GM21390 (cell line): ENCODE measurements around the gene RCSD1.
"Not testable (repeated sequence)": the region's sequence is repeated elsewhere in the genome, so short reads cannot be mapped to it uniquely, and the experiment has no call there.

Experiments
- ATAC-seq: cut with Tn5 transposase; IDR thresholded peaks from one replicate; pipeline ENCODE4 v1.9.1; 2021; ENCODE audit not compliant: unreplicated experiment

RCSD1 gene

GRCh38 chr1:167629681-167630567 is at the start of gene RCSD1:
TSS of gene RCSD1 (plus strand) at chr1:167630232. CDS start at chr1:167630424, 192 bp downstream.
- ATAC-seq, result peak; percentile 25

DNA sequence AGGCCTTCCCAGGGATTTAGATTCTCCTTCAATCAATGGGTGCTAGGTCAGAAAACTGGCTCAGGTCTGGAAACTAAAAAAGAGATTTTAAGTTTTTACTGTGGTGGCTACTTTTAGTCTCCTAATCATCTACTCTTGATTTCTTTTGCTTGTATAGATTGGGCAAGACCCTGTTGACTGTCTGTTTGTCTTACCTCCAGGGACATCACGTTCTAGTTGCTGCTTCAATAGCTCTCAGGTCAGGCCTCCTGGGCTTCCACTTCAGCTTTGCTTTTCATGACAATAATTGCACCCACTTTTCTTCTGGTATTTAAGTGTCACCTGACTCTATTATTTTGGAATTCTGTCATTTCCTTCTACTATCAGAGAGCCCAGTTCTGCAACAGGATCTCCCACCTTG is 48.0 kb upstream of the RCSD1 start:
- no peak for ATAC-seq

- no peak for ATAC-seq
Measured at GRCh38 chr1:167582722-167583121, 47.3 kb upstream of the RCSD1 start.

DNA sequence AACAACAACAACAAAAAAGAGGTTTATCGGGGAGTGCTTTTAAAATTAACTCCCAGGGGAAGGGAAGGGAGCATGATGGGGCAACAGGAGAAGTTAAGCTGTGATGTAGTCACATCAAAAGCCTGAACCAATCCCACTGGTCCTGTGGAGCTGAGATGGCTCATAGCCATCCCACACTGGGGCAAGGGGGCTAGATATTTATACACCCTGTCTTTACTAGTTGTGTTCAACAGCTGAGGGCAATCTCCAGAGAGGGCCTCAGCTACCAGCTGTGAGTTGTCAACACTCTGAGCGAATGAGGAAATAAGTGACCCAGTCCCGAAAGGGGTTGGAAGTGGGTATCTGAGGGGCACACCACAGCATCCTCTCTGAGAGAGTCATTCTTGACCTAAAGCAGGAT is 45.5 kb upstream of the RCSD1 start:
- ATAC-seq, result no peak

- ATAC-seq, result no peak
Measured at GRCh38 chr1:167587342-167587741, 42.7 kb upstream of the RCSD1 start.

- ATAC-seq, result no peak
Measured at GRCh38 chr1:167587872-167588271, 42.2 kb upstream of the RCSD1 start.

DNA sequence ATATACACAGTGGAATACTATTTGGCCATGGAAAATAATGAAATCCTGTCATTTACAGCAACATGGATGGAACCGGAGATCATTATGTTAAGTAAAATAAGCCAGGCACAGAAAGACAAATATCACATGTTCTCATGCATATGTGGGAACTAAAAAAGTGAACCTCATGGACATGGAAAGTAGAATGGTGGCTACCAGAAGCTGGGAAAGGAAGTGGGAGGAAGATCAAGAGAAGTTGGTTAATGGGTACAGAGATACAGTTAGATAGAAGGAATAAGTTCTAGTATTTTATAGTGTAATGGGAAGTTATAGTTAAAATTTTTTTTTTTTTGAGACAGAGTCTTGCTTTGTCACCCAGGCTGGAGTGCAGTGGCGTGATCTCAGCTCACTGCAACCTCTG is 41.7 kb upstream of the RCSD1 start:
- ATAC-seq, result no peak

DNA sequence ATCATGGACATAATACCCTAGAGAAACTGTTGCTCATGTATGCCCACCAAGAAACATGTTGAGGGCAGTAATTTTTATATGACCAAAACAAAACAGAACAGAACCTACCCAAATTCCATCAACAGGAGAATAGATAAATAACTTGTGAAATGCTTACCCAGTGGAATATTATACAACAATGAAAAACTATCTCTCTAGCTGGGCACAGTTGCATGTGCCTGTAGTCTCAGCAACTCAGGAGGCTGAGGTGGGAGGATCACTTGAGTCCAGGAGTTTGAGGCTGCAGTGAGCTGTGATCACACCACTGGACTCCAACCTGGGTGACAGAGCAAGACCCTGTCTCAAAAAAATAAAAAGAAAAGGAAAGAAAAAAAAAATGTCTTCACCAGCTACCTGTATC is 37.6 kb upstream of the RCSD1 start:
- no peak for ATAC-seq

DNA sequence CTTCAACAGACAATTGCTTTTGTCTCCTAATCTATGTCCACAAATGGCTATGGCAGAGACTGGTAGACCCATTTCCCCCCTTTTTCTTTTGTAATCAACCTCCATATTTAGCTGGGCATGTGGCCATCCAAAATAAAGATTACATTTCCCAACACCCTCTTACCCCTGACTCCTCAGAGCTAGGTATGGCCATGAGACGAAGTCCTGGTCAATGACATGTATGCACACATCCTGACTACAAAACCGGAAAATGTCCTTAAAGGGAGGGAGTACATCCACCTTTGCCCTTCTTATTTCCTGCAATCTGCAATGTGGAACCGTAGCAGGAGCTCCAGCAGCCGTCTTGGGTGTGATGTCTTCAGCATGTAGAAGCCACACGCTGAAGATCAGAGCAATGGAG is 36.2 kb upstream of the RCSD1 start:
- no peak for ATAC-seq

GRCh38 chr1:167594822-167595221 is 35.2 kb upstream of the RCSD1 start:
- ATAC-seq, result no peak

DNA sequence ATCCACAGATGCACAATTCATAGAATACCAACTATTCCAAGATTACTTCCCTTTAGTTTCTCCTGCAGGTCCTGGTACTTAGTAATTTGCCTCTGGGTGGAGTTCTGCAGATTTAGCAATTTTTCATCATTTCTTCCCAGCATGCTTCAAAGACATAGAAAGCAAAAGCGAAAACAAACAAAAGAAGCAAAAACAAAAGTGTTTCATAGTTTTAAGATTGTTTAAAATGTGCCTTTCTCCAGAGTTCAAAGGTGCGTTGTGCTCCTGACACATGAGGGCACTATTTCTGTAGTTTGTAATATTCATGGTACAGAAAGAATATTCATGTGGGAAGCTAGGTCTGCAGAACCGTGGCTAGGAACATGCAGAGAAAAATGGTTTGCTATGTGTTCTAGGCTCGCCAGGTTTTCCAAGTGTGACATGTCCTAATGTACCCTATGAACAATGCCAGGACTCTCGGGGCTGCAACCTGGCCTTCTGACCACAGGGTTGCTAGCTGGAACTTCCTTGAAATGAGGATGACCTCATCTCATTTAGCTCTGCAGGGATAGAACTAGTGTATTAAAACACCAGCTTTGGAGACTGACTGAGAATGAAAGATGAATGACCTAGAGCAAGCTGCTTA is 30.0 kb upstream of the RCSD1 start:
- ATAC-seq, result peak; percentile 78

DNA sequence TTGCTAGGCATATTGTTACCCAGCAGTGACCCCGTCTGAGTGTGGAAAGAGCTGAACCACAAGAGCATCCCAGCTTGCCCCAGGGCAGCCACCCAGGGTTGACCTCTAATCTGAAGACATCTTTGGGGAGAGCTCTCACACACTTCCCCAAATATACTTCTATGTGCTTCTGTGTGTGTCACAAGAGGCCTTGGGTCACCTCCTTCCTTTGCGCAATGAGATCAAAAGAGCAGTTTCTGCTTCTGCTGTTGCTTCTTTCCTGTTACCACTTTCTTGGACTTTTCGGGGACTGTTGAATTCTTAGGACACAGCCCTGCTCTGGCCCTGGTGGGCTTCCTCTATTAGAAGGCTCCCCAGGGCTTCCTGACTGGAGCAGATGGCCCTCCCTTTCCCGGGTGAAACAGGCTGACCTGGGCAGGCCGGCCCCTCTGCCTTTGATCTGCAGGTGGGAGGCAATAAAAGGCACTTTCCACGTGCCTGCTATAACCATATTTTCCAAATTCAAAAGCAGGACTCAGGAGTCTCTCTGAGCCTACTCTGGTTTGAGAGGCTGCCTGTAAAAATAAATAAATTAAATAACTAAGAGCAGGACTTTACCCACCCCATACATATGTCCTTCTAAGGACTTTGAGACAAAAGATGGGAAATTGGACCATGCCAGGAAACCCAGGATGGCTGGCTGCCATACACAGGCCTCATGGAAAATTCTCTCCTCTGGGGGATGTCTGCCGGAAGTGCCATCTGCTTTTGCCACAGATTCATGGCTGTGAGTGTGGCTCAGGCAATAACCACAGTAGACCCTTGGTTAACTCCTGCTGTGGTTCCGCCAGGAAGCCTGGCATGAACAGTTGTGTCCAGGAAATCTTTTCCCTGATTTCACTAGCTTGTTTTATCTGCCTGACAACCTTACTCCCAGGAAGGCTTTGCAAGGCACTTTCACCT is 28.3 kb upstream of the RCSD1 start:
- ATAC-seq, result no peak

DNA sequence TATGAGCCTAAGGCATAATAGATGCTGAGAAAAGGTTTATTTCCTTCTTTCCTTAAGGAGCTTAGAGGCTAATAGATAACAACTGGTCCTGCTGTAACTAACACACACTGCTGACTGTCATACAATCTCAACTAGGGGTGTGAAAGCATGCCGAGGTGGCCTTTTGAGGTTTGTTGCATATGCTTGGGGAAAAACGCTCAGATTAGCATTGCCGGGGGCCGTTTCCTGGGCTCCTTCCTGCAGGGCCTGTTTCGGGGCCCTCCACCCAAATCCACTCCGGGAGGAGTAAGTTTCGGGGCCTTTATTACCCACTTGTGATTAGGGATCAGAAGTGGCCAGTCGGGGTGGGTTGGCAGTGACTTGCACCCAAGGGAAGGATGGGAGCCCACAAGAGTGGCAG is 27.2 kb upstream of the RCSD1 start:
- no peak for ATAC-seq

DNA sequence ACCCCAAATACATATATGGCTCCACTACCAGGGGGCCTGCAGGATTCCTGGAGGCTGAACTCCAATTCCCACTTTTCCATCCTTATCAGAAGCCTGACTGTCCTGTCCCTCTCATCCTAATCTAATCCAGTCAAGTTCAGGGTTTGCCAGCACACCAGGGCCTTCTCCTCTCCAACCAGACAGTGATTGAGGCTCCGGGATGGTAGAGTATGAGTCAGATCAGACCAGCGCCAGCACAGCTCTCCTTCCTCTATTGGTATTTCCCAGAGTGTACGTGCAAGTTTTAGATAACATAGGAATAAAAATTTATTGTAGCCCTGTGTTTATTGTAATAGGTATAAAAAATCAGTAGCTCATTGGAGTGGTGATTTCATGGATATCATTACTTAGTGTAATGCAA is 24.5 kb upstream of the RCSD1 start:
- no peak for ATAC-seq

GRCh38 chr1:167611983-167612382 is 18.0 kb upstream of the RCSD1 start:
- ATAC-seq, result no peak

DNA sequence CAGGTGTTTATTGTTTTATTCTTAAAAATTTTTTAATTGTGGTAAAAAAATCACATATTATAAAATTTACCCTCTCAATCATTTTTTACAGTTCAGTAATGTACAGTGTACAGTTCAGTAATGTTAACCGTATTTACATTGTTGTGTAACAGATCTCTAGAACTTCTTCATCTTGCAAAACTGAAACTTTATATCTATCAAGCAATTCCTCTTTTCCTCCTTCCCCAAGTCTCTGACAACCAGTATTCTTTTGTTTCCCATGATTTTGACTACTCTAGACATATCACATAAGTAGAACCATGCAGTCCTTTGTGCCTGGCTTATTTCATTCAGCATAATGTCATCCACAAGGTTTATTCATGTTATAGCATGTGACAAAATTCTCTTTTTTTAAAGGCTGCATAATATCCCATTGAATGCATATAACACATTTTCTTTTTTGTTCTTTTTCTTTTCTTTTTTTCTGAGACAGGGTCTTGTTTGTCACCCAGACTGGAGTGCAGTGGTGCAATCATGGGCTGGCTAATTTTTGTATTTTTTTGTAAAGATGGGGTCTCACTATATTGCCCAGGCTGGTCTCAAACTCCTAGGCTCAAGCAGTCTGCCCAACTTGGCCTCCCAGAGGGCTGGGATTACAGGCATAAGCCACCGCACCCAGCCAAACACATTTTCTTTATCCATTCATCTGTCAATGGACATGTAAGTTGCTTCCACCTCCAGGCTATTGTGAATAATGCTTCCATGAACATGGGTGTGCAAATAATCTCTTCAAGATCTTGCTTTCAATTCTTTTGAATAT is 17.2 kb upstream of the RCSD1 start:
- no peak for ATAC-seq

GRCh38 chr1:167613984-167614383 is 16.0 kb upstream of the RCSD1 start:
- not testable (repeated sequence) for ATAC-seq

DNA sequence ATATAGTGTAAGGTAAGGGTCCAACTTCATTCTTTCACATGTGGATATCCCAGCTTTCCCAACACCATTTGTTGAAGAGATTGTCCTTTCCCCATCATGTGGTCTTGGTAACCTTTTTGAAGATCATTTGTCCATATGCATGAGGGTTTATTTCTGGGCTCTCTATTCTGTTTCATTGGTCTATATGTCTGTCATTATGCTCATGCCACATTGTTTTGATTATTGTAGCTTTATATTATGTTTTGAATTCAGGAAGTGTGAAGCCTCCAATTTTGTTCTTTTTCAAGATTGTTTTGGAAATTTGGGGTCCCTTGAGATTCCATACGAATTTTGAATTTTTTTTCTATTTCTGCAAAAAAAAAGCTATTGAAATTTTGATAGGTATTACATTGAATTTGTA is 15.2 kb upstream of the RCSD1 start:
- ATAC-seq, result no peak

GRCh38 chr1:167616521-167616920 is 13.5 kb upstream of the RCSD1 start:
- ATAC-seq, result no peak
